SK-N-MC (cell line): ENCODE measurements around the gene MIA2.

Source experiments
- DNase-seq: peaks from one replicate; pipeline ENCODE4 v3.0.0-alpha.2; 2011; ENCODE audit warnings: low read depth, low spot score
- H3K27ac ChIP-seq: fragments of 200-600 bp; sonication (generic); 2 replicates; pipeline ENCODE4 v1.5.1; 2016; ENCODE audit warnings: mixed run types
- H3K36me3 ChIP-seq: fragments of 200-600 bp; sonication (generic); 2 replicates; pipeline ENCODE4 v1.6.1; 2017; ENCODE audit warnings: antibody characterized with exemption, low read length, mixed read lengths; ENCODE audit not compliant: insufficient read depth
- H3K4me3 ChIP-seq: fragments of 200-600 bp; sonication (generic); 2 replicates; pipeline ENCODE4 v1.5.1; 2016
- H3K9ac ChIP-seq: fragments of 200-600 bp; sonication (generic); 2 replicates; pipeline ENCODE4 v1.8.0; 2017; ENCODE audit warnings: mixed run types, mixed read lengths; ENCODE audit not compliant: insufficient read length
- H3K9me3 ChIP-seq: fragments of 200-600 bp; sonication (generic); 2 replicates; pipeline ENCODE4 v1.6.1; 2017; ENCODE audit warnings: low read depth, mild to moderate bottlenecking, antibody characterized with exemption, low read length, moderate library complexity, mixed read lengths
- EZH2 ChIP-seq: fragments of 200-600 bp; sonication (generic); IDR thresholded peaks from one replicate; pipeline ENCODE4 v1.6.1; 2017; ENCODE audit warnings: antibody characterized with exemption
- FOXP2 ChIP-seq: optimal IDR thresholded peaks from 2 replicates; pipeline ENCODE3; 2011; ENCODE audit warnings: mild to moderate bottlenecking, moderate library complexity; ENCODE audit not compliant: insufficient read depth; ENCODE audit errors: extremely low read length, control extremely low read depth
- POLR2AphosphoS5 ChIP-seq: IDR thresholded peaks from 2 replicates; pipeline ENCODE4 v1.6.1; 2012; ENCODE audit warnings: mild to moderate bottlenecking, low read depth, low read length, borderline replicate concordance

The MIA2 gene

GRCh38 chr14:39265033-39265432, 31.3 kb downstream of the MIA2 start:
- peak overlapping the region; percentile 97 for H3K4me3 ChIP-seq
- H3K36me3 ChIP-seq: no peaks in the 10 kb centered on the region
- DNase-seq: no peak
- H3K9me3 ChIP-seq: no peaks in the 10 kb centered on the region
- peak overlapping the region; percentile 89; the same call in 1 of the 2 replicates for H3K27ac ChIP-seq
- TF ChIP-seq FOXP2 (no peak), POLR2AphosphoS5 (no peak)
- peak overlapping the region; percentile 95 for H3K9ac ChIP-seq

- DNase-seq: no peak
- Histone ChIP-seq H3K9ac (peak overlapping the region; percentile 95), H3K27ac (peak overlapping the region; percentile 89), H3K9me3 (no peaks in the 10 kb centered on the region), H3K4me3 (peak overlapping the region; percentile 97), H3K36me3 (no peaks in the 10 kb centered on the region)
- TF ChIP-seq FOXP2 (no peak), EZH2 (no peak), POLR2AphosphoS5 (no peak)
These were observed 32.2 kb downstream of the MIA2 start for GRCh38 chr14:39265806-39266524.

- DNase-seq: no peak
- no peaks in the 10 kb centered on the region; the same call in 1 of the 2 replicates for H3K9me3 ChIP-seq
- H3K9ac ChIP-seq: peak overlapping the region; percentile 95
- H3K36me3 ChIP-seq: no peaks in the 10 kb centered on the region
- H3K4me3 ChIP-seq: peak overlapping the region; percentile 97
- peak overlapping the region; percentile 89 for H3K27ac ChIP-seq
- no peak for TF ChIP-seq FOXP2
- no peak; the same call in 1 of the 2 replicates for TF ChIP-seq POLR2AphosphoS5
- no peak for TF ChIP-seq EZH2
These were observed 32.8 kb downstream of the MIA2 start for GRCh38 chr14:39266525-39266870.

GRCh38 chr14:39266871-39267607, 33.3 kb downstream of the MIA2 start:
- no peaks in the 10 kb centered on the region for H3K36me3 ChIP-seq
- H3K4me3 ChIP-seq: peak overlapping the region; percentile 97
- peak overlapping the region; percentile 89 for H3K27ac ChIP-seq
- no peaks in the 10 kb centered on the region; the same call in 1 of the 2 replicates for H3K9me3 ChIP-seq
- TF ChIP-seq FOXP2: no peak
- TF ChIP-seq POLR2AphosphoS5: peak; percentile 66
- TF ChIP-seq EZH2: no peak
- no peak for DNase-seq
- peak overlapping the region; percentile 95 for H3K9ac ChIP-seq

GRCh38 chr14:39267608-39268005, 33.9 kb downstream of the MIA2 start:
- Histone ChIP-seq H3K36me3 (no peaks in the 10 kb centered on the region), H3K27ac (peak overlapping the region; percentile 89; the same call in 1 of the 2 replicates), H3K9ac (peak overlapping the region; percentile 95), H3K4me3 (peak overlapping the region; percentile 97), H3K9me3 (no peaks in the 10 kb centered on the region; the same call in 1 of the 2 replicates)
- DNase-seq: no peak
- TF ChIP-seq EZH2 (no peak), FOXP2 (no peak), POLR2AphosphoS5 (no peak)

GRCh38 chr14:39268393-39268792, 34.7 kb downstream of the MIA2 start:
- TF ChIP-seq FOXP2 (no peak), POLR2AphosphoS5 (no peak), EZH2 (no peak)

GRCh38 chr14:39272918-39273317, 39.2 kb downstream of the MIA2 start:
- no peak for DNase-seq
- no peaks in the 10 kb centered on the region for H3K36me3 ChIP-seq
- no peaks in the 10 kb centered on the region; the same call in 1 of the 2 replicates for H3K9me3 ChIP-seq
- no peak overlapping the region for H3K4me3 ChIP-seq
- TF ChIP-seq EZH2 (no peak), POLR2AphosphoS5 (no peak), FOXP2 (no peak)
- no peak overlapping the region for H3K9ac ChIP-seq
- no peak overlapping the region for H3K27ac ChIP-seq

More at GRCh38 chr14:39268393-39268792, 34.7 kb downstream of the MIA2 start:
- Histone ChIP-seq H3K4me3 (peak overlapping the region; percentile 97), H3K9ac (peak overlapping the region; percentile 95), H3K36me3 (no peaks in the 10 kb centered on the region), H3K27ac (no peak overlapping the region), H3K9me3 (no peaks in the 10 kb centered on the region; the same call in 1 of the 2 replicates)
- DNase-seq: no peak

- H3K27ac ChIP-seq: no peak overlapping the region
- no peak for DNase-seq
- no peak overlapping the region for H3K9ac ChIP-seq
- H3K36me3 ChIP-seq: peaks cover 9% of the 10 kb centered on the region; the same call in 1 of the 2 replicates
- no peaks in the 10 kb centered on the region; the same call in 1 of the 2 replicates for H3K9me3 ChIP-seq
- TF ChIP-seq EZH2 (no peak), FOXP2 (no peak), POLR2AphosphoS5 (no peak)
- H3K4me3 ChIP-seq: no peak overlapping the region
These were observed 41.7 kb downstream of the MIA2 start for GRCh38 chr14:39275395-39275794.

- H3K4me3 ChIP-seq: no peak overlapping the region
- no peaks in the 10 kb centered on the region; the same call in 1 of the 2 replicates for H3K9me3 ChIP-seq
- peaks cover 9% of the 10 kb centered on the region; the same call in 1 of the 2 replicates for H3K36me3 ChIP-seq
- no peak overlapping the region for H3K27ac ChIP-seq
- DNase-seq: no peak
- TF ChIP-seq FOXP2: no peak
- no peak for TF ChIP-seq POLR2AphosphoS5
- TF ChIP-seq EZH2: no peak
- H3K9ac ChIP-seq: no peak overlapping the region
These were observed 42.3 kb downstream of the MIA2 start for GRCh38 chr14:39276005-39276404.
